ENCODE data around the gene TNIP2.
"Not testable (repeated sequence)": the region's sequence is repeated elsewhere in the genome, so short reads cannot be mapped to it uniquely, and the experiment has no call there.

TNIP2 gene

DNA sequence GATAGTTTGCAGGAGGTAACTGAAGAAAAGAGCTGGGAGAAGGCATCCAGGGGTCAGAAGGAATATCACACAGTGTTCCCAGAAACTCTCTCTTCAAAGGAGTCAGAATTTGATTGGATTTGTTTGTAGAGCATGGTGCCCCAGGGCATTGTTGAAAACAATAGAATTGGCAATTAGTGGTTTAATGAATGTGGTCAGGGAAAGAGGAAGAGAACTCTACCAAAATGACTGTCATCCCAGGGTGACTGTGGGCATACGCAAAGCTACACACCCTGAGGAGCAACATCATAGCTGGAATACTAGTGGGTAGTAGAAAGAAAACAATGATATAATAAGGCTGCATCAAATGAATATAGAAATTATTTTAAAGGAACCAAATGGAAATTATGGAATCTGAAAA, 21.5 kb downstream of the TNIP2 start:
- H3K4me1 ChIP-seq, result no peaks in the 10 kb centered on the region
- H3K4me3 ChIP-seq, result no peak overlapping the region
- no peak for DNase-seq (ENCODE audit: low spot score in 2 of 2)
- H3K9me3 ChIP-seq, result peaks cover 3% of the 10 kb centered on the region; the same call in 1 of the 2 replicates
- peaks cover 29% of the 10 kb centered on the region for H3K36me3 ChIP-seq (replicated peaks)
- H3K27me3 ChIP-seq (ENCODE audit: low read depth), result no peaks in the 10 kb centered on the region
- in situ Hi-C loops (cut with MboI; ENCODE audit: low sequenced_read_pairs), result no loop called here

DNA sequence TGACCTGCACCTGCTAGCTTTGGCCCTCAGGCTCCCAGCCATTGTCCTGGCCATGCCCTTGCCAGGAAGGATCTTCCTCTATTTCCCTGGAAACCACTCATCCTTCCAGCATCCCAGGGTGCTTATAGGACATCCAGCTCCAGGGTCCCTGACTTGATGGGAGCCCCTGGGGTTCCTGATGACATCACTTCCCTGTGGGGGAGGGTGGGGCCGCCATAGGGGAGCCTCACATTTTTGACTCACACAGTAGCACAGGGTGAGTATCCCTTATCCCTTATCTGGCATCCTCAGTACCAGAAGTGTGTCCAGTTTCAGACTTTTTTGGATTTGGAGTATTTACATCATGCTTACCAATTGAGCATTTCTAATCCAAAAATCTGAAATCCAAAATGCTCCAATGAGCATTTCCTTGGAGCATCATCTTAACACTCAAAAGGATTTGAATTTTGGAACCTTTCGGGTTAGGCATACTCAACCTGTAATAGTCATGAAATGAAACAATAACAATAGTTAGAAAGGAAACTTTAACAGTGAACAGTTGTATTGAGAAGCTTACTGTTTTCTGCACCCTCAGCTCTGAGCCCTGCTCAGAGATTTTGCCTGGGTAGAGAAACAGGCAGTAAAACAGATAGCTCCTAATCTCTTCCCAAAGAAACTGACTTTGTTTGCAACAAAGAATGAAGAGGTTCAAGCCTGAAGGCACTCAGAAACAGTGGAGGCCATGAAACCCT, 22.1 kb downstream of the TNIP2 start:
- DNase-seq (ENCODE audit: low spot score in 2 of 2), result no peak
- H3K4me3 ChIP-seq, result no peak overlapping the region
- no peaks in the 10 kb centered on the region for H3K4me1 ChIP-seq
- peaks cover 3% of the 10 kb centered on the region; the same call in 1 of the 2 replicates for H3K9me3 ChIP-seq
- no peaks in the 10 kb centered on the region for H3K27me3 ChIP-seq (ENCODE audit: low read depth)
- H3K36me3 ChIP-seq (replicated peaks), result peaks cover 33% of the 10 kb centered on the region
- in situ Hi-C loops (cut with MboI; ENCODE audit: low sequenced_read_pairs), result no loop called here

DNA sequence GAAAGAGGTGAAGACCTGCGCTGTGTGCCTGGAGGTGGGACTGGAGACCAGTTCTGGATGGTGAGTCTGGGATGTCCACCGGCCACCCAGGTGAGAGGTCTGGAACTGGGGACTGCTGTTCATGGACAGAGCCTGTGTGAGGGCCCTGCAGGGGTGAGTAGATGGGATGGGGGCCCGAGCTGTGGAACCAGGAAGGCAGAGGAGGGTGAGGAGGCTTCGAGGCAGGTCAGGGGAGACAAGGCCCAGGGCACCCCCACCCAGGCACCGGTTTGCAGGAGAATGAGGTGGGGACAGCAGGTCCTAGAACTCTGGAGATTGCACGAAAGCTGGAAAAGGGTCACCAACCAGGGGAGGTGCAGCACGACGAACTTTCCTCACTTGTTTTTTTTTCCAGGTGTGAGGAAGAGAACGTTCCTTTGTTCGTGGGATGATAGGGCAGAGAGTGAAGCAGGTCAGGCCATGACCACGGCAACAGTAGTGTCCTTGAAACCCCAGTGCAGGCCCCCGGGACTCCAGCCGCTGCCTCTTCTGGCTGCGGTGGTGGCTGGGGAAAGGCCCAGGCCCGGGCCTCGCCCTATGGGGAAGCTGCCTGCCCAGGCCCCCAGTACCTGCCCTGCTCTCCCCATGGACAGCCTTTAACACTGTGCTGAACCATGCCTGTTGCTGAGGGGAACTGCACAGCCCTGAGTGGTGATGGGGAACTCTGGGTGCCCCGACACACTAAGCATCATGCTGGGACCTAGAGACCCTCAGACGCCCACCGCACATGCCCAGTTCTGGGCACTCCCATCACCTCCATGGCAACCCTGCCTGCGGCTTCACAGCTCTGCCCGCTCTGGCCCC, 22.9 kb downstream of the TNIP2 start:
- Histone ChIP-seq H3K4me1 (no peaks in the 10 kb centered on the region), H3K4me3 (no peak overlapping the region), H3K9me3 (peaks cover 3% of the 10 kb centered on the region; the same call in 1 of the 2 replicates), H3K36me3 (replicated peaks) (peaks cover 33% of the 10 kb centered on the region), H3K27me3 (ENCODE audit: low read depth) (no peaks in the 10 kb centered on the region)
- no peak for DNase-seq (ENCODE audit: low spot score in 2 of 2)
- in situ Hi-C loops (cut with MboI; ENCODE audit: low sequenced_read_pairs), result no loop called here

DNA sequence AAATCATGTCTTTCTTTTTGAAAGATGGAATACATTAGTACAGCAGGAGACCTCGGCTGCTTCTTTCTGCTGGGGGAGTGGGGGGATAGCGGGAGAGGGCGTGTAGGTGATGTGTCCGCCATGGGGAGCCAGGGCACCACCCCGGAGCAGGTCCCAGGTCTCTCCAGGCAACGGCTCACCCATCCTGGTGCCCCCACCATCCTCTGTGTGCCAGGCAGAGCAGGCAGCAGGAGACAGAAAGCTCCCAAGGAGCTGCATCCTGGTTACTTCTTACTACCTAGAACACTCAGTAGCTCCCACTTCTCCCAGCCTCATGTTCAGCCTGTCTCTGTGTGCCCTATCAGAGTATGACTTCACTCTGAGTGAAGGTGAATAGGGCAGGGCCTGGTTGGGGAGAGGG, 23.6 kb downstream of the TNIP2 start:
- no peaks in the 10 kb centered on the region for H3K4me1 ChIP-seq
- H3K9me3 ChIP-seq, result peaks cover 3% of the 10 kb centered on the region; the same call in 1 of the 2 replicates
- DNase-seq (ENCODE audit: low spot score in 2 of 2), result no peak
- peaks cover 33% of the 10 kb centered on the region for H3K36me3 ChIP-seq (replicated peaks)
- H3K4me3 ChIP-seq, result no peak overlapping the region
- in situ Hi-C loops (cut with MboI; ENCODE audit: low sequenced_read_pairs), result no loop called here
- H3K27me3 ChIP-seq (ENCODE audit: low read depth), result no peaks in the 10 kb centered on the region

DNA sequence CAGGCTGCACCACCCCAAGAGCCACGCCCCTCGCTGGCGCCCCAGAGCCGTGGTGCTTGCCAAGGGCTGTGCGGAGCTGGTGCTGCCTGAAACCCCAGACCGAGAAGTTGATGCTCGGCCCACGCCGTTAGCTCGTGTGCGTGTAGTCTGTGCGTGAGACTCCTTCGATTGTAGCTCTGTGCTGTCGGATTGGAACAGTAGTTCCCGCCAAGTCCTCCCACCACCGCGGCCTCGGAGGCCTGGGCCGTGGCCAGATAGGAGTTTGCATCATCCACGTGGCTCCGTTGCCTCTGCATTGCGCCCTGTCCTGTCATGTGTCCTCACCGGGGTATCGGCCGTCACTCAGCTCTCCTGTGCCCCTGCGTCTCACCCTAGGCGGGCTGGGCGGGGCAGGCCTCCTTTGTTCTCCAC, 24.2 kb downstream of the TNIP2 start:
- Histone ChIP-seq H3K27me3 (ENCODE audit: low read depth) (no peaks in the 10 kb centered on the region), H3K4me1 (no peaks in the 10 kb centered on the region), H3K36me3 (replicated peaks) (peaks cover 35% of the 10 kb centered on the region), H3K4me3 (no peak overlapping the region), H3K9me3 (peaks cover 3% of the 10 kb centered on the region; the same call in 1 of the 2 replicates)
- in situ Hi-C loops (cut with MboI; ENCODE audit: low sequenced_read_pairs), result no loop called here
- no peak for DNase-seq (ENCODE audit: low spot score in 2 of 2)

DNA sequence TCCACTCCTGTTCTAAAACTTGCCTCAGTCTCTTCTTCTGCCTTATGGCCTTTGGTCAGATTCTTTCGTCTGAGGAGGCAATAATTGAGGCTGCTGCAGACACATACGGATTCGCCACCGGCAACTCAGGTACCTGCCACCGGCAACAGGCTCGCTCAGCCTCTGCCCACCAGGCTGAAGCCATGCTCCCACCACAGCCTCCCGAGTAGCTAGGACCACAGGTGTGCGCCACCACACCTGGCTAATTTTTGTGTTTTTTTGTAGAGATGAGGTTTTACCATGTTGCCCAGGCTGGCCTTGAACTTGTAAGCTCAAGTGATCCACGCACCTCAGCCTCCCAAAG, 26.6 kb downstream of the TNIP2 start:
- H3K27me3 ChIP-seq (ENCODE audit: low read depth), result no peaks in the 10 kb centered on the region
- H3K4me1 ChIP-seq, result no peaks in the 10 kb centered on the region
- in situ Hi-C loops (cut with MboI; ENCODE audit: low sequenced_read_pairs), result no loop called here
- H3K4me3 ChIP-seq, result no peak overlapping the region
- no peaks in the 10 kb centered on the region for H3K9me3 ChIP-seq
- no peak for DNase-seq (ENCODE audit: low spot score in 2 of 2)
- peaks cover 38% of the 10 kb centered on the region for H3K36me3 ChIP-seq (replicated peaks)

DNA sequence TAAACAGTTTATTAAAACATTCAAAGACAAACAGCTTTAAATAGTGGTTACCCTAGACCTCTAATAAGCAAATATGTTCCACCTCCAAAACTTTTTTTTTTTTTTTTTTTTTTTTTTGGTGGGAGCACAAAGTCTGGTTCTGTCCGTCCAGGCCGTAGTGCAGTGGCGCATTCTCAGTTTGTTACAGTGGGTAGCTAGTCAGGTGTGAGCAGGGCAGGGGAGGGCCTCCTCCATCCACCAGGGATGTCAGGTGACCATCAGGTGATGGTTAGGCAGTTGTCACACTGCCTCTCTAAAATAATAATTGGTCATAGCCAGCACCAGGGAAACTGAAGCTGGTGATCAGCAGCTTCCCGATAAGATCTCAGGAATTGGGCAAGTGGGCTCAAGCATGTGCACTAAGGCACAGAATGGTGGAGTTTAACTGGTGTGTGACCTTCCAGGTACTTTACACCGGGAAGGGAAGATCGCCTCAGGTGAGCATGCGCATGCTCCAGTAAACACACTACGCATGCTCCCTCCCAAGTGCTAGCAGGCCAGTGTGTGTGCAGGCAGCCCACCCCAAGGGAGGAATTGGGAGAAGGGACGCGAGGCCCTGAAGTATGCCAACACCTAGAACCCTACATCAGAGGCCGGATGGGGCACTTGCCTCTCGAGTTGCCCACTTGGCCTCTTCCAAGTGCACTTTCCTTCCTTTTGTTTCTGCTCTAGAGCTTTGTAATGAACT, 27.2 kb downstream of the TNIP2 start:
- Histone ChIP-seq H3K9me3 (no peaks in the 10 kb centered on the region), H3K4me1 (no peaks in the 10 kb centered on the region), H3K36me3 (replicated peaks) (peaks cover 36% of the 10 kb centered on the region), H3K4me3 (no peak overlapping the region), H3K27me3 (ENCODE audit: low read depth) (no peaks in the 10 kb centered on the region)
- no peak for DNase-seq (ENCODE audit: low spot score in 2 of 2)
- in situ Hi-C loops (cut with MboI; ENCODE audit: low sequenced_read_pairs), result no loop called here

DNA sequence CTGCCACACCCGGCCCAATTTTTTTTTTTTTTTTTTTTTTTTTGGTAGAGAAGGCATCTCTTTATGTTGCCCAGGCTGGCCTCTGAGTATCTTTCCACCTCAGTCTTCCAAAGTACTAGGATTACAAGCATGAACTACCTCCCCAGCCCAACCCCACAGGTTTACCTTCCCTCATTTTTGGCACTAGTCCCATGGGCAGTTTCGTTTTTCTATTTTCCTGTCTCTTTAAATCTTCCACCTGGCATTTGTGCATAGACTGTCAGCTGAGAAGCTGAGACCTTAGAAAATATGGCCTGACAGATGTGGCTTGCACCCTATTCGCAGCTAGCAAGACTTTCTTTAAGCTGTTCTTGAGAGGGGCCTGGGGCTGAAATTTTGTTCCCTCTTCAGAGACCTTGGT, 27.9 kb downstream of the TNIP2 start:
- H3K4me3 ChIP-seq, result no peak overlapping the region
- DNase-seq (ENCODE audit: low spot score in 2 of 2), result no peak
- H3K36me3 ChIP-seq (replicated peaks), result peaks cover 30% of the 10 kb centered on the region
- no peaks in the 10 kb centered on the region for H3K9me3 ChIP-seq
- no peaks in the 10 kb centered on the region for H3K27me3 ChIP-seq (ENCODE audit: low read depth)
- in situ Hi-C loops (cut with MboI; ENCODE audit: low sequenced_read_pairs), result no loop called here
- H3K4me1 ChIP-seq, result no peaks in the 10 kb centered on the region

DNA sequence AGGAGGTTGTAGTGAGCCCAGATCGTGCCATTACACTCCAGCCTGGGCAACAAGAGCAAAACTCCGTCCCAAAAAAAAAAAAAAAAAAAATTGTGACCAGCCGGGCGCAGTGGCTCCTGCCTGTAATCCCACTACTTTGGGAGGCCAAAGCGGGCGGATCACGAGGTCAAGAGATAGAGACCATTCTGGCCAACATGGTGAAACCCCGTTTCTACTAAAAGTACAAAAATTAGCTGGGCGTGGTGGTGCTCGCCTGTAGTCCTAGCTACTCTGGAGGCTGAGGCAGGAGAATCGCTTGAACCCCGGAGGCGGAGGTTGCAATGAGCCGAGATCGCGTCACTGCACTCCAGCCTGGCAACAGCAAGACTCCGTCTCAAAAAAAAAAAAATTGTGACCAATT, 29.3 kb downstream of the TNIP2 start:
- H3K4me1 ChIP-seq; in situ Hi-C loops (cut with MboI; ENCODE audit: low sequenced_read_pairs): not testable (repeated sequence)
- H3K36me3 ChIP-seq (replicated peaks), result peaks cover 22% of the 10 kb centered on the region

DNA sequence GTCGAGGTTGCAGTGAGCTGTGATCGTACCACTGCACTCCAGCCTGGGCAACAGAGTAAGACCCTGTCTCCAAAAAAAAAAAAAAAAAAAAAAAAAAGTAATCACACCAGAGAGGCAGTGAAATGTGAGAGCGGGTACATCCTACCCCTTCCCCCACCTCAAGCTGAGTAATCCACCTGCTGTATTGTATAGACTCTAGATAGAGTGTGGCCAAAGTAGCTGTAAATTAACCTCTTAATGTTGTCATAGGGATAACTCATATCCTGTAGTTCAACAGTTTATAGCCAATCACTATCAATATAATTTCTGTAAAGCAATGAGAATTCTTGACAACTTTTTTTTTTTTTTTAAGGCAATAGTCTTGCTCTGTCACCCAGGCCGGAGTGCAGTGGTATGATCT, 30.8 kb downstream of the TNIP2 start:
- Histone ChIP-seq H3K36me3 (replicated peaks) (peaks cover 27% of the 10 kb centered on the region), H3K4me3 (no peak overlapping the region), H3K27me3 (ENCODE audit: low read depth) (no peaks in the 10 kb centered on the region), H3K4me1 (no peaks in the 10 kb centered on the region), H3K9me3 (no peaks in the 10 kb centered on the region)
- in situ Hi-C loops (cut with MboI; ENCODE audit: low sequenced_read_pairs), result no loop called here
- no peak for DNase-seq (ENCODE audit: low spot score in 2 of 2)

More for the DNA sequence above, 29.3 kb downstream of the TNIP2 start:
- not testable (repeated sequence) for H3K4me3 ChIP-seq; H3K9me3 ChIP-seq; H3K27me3 ChIP-seq (ENCODE audit: low read depth); DNase-seq (ENCODE audit: low spot score in 2 of 2)

DNA sequence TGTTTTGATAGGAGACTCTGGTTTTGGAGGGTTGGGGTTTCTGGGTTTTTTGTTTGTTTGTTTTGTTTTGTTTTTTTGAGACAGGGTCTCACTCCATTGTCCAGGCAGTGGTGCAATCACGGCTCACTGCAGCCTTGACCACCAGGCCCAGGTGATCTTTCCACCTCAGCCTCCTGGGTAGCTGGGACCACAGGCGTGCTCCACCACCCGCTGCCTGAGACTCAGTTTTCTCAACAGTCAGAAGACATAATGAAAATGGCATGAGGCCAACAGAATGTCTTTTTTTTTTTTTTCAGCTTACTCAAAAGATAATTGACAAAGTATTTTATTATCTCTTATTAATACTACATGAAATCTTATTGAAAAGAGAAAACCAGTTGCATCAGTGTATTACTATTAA, 32.4 kb downstream of the TNIP2 start:
- Histone ChIP-seq H3K9me3 (no peaks in the 10 kb centered on the region), H3K36me3 (replicated peaks) (peaks cover 32% of the 10 kb centered on the region), H3K4me1 (no peaks in the 10 kb centered on the region), H3K4me3 (no peak overlapping the region), H3K27me3 (ENCODE audit: low read depth) (no peaks in the 10 kb centered on the region)
- DNase-seq (ENCODE audit: low spot score in 2 of 2), result no peak
- in situ Hi-C loops (cut with MboI; ENCODE audit: low sequenced_read_pairs), result no loop called here

DNA sequence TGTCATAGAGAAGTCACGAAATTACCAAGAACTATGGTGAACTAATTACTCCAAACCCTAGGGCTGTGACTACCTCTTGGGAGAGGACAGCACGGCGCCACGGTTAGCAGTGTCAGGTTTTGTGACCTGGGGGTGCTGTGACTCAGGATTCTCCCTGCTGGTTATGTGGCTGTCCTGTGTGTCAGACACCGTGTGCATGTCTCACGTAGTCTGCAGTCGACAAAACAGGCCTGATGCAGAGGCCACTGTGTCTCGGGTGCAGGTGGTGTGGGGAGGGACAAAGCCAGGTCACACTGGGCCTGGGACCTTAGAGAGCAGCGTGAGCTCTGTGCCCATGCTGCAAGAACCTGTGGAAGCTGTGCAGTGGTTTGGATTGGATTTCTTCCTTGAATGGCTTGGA, 34.1 kb downstream of the TNIP2 start:
- Histone ChIP-seq H3K36me3 (replicated peaks) (peaks cover 46% of the 10 kb centered on the region), H3K27me3 (ENCODE audit: low read depth) (no peaks in the 10 kb centered on the region), H3K4me1 (no peaks in the 10 kb centered on the region), H3K9me3 (no peaks in the 10 kb centered on the region), H3K4me3 (no peak overlapping the region)
- in situ Hi-C loops (cut with MboI; ENCODE audit: low sequenced_read_pairs), result no loop called here
- DNase-seq (ENCODE audit: low spot score in 2 of 2), result no peak

DNA sequence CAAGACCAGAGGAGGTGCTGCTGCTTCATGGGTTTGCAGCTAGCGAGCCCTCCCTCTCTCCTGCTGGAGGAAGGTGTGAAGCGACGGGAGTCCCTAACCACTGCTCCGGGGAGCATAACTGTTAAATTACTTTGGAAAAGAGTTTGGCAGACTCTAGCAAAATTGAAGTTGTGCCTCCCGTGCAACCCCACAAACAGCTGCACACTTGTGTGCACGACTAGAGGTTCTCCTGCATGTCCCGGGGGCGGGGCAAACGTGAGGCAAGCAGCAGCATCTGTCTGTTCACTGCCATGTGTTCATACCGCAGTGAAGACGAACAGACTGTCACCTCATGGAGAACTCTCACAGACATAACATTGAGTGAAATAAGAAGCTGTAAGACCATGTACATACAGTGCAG, 34.5 kb downstream of the TNIP2 start:
- no peak for DNase-seq (ENCODE audit: low spot score in 2 of 2)
- Histone ChIP-seq H3K36me3 (replicated peaks) (peaks cover 49% of the 10 kb centered on the region), H3K4me1 (no peaks in the 10 kb centered on the region)

DNA sequence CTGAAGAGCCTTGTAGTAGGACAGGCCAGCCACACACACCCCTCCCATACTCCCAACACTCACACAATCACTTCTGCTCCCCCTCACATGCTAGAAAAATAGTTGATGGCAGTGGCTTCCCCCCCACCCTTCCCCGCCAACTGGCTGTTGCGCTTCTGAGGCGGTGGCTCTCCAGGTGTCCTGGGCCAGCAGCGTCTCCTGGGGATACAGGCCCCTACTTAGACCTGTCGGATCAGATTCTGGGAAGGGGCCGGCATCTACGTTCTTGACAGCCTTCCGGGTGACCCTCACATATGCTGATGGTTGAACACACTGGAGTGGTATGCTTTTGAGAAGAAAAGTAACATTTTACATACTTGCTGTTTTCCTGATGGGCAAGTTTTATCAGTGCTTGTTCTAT, 39.9 kb downstream of the TNIP2 start:
- H3K27me3 ChIP-seq (ENCODE audit: low read depth), result no peaks in the 10 kb centered on the region
- H3K9me3 ChIP-seq, result no peaks in the 10 kb centered on the region
- in situ Hi-C loops (cut with MboI; ENCODE audit: low sequenced_read_pairs), result no loop called here
- peaks cover 57% of the 10 kb centered on the region for H3K36me3 ChIP-seq (replicated peaks)
- H3K4me1 ChIP-seq, result peaks cover 5% of the 10 kb centered on the region
- no peak for DNase-seq (ENCODE audit: low spot score in 2 of 2)
- no peak overlapping the region for H3K4me3 ChIP-seq

More for the DNA sequence above, 34.5 kb downstream of the TNIP2 start:
- no peaks in the 10 kb centered on the region for H3K27me3 ChIP-seq (ENCODE audit: low read depth)
- H3K4me3 ChIP-seq, result no peak overlapping the region
- H3K9me3 ChIP-seq, result no peaks in the 10 kb centered on the region
- in situ Hi-C loops (cut with MboI; ENCODE audit: low sequenced_read_pairs), result no loop called here

Measured in HAP-1 (cell line).